Measurements from ENCODE around the gene BCL2L1.

BCL2L1 gene

DNA sequence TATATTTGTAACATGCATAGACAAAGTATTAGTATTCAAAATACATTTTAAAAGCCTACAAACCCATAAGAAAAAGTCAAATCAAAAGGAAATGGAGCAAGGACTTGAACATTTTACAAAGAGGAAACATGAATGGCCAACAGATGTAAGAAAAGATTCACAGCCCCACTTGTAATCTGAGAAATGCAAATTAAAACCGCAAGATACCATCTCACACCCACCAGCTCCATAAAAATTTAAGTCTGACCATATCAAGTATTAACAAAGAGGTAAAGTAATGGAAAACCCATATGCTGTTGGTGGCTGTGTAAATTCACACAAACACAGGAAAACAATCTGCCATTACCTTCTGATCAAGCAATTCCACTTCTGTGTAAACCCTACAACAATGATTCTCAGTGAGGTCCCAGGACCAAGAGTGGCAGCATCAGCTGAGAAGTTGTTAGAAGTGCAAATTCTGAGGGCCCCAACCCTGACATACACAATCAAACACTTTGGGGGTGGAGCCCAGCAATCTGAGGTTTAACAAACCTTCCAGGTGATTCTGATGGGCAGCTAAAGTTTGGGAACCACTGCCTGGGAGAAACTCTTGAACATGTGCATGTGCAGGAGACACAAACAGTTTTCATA, 30.9 kb downstream of the BCL2L1 start:
- DNase-seq (ENCODE audit: low spot score), result no peak

DNA sequence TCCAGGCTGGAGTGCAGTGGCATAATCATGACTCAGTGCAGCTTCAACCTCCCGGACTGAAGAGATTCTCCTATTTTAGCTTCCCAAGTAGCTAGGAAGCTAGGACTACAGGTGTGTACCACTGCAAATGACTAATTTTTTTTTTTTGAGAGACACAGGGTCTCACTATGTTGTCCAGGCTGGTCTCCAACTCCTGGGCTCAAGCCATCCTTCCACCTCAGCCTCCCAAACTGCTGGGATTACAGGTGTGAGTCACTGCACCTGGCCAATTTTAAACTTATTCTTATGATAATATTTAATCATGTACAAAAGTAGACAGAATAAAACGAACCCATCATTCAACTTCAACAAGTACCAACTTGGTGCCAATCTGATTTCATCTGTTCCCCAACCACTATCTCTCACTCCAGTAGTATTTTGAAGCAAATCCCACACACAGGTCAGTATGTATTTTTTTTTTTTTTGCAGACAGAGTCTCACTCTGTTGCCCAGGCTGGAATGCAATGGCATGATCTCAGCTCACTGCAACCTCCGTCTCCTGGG, 32.5 kb downstream of the BCL2L1 start:
- DNase-seq (ENCODE audit: low spot score), result no peak

DNA sequence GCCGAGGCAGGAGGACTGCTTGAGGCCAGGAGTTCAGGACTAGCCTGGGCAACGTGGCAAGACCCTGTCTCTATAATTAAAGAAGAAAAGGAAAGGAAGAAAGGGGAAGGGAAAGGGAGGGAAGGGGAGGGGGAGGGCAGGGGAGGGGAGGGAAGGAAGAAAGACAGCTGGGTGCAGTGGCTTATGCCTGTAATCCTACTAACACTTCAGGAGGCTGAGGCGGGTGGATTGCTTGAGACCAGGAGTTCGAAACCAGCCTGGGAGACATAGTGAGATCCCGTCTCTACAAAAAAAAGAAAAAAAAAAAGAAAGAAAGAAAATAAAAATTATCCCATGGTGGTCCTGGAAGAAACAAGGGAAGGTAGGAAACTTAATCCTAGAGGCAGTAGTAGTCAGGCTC, 33.5 kb downstream of the BCL2L1 start:
- DNase-seq (ENCODE audit: low spot score), result no peak

DNA sequence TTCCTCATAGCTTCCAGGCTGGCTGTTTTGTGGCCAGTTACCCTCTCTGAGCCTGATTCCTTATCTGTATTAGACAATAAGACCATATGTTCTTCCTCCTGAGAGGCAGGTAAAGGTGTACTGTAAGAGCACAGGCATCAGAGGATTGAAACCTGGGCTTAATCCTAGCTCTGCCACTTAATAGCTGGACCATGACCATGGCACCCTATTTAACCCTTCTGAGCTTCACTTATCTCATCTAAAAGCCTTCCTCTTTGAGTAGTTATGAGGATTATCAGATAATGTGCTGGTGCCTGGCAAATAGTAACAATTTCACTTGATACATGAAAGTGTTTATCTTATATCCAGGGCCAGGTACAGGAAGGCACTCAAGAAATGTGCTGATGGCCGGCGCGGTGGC, 34.9 kb downstream of the BCL2L1 start:
- no peak for DNase-seq (ENCODE audit: low spot score)

DNA sequence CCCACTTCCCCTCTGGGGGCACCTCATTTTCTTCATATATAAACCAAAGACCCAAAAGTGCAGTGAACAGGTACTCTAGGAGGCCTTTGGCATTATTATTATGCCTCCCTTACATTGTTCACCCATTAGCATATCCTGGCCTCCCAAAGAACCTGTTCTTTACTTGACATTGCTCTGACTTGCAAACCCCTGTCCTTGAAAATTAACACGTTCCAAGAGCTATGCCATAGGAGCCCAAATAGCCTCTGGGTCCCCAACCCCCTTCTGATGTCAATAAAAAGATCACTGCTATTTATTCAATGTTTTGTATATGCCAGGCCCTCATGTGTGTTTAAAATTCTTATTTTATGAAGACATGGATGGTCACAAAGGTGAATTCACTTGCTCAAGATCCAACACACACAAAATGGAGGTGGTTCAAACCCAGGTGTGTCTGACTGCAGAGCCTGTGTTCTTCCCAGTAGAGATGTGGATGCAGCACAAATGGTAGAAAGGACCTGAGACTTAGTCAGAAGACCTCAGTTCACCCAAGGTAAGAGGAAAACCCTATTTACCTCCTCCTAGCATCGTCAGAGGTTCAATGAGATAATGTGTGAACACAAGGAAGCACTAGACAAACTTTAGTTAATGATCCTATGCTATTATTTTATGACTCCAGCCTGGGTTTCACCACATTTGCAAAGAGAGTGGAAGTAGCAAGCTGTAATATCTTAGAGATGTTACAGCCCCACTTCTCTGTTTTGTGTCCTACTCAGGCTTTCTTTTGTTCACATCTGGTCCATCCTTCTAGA, 36.6 kb downstream of the BCL2L1 start:
- peak; percentile 57 for DNase-seq (ENCODE audit: low spot score)

DNA sequence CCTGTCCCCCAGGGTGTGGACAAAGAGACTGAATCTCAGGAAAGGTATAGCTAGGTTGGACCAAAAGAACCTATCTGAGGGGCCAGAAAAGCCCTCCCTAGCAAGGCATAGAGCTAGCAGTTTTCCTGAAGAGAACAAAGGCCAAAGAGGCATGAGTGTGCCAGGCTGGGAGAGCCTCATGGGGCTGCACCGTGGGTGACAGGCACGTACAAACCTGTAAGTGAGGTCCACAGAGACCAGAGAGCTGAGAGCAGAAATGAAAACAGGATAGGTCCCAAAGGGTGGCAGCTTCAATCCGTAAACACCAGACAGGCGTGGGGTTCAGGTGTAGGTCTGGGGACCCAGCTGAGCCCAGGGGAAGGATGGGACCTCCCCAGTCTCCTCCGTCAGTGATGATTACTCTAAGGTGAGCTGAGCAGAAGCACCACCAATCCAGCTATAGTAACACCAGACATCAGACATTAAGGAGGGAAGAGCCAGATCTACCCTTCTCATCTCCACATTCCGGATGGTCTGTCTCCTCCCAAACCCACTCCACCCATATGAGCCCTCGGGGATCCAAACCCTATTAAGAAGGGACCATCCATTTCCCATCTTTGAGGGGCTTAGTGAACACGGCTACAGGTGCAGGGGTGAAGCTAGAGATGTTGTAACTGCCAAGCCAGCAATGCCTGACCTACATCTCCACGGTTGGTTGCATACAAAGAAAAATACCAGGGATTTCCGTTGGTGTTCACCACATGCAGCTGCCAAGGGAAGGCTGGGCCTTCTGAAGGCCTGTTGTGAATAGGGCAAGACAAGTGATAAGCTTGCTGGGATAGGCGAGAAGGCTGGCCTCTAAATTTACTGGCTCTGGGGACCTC, 38.3 kb downstream of the BCL2L1 start:
- peak; percentile 81 for DNase-seq (ENCODE audit: low spot score)

DNA sequence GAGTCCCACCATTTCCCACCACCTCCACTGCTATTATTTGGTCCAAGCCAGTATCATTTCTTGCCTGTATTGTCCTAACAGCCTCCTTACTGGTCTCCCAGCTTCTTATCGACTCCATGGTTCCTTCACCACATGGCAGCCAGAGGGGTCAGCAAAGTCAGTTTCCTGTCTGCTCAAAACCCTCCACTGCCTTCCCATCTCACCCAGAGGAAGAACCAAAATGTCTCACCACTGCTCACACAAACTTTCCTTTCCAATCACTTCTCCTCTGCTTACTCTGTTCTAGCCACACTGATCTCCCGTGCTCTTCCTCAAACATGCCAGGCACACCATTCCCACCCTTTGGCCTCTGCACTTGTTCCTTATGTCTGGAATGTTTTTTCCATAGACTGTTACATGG, 39.7 kb downstream of the BCL2L1 start:
- DNase-seq (ENCODE audit: low spot score), result no peak

DNA sequence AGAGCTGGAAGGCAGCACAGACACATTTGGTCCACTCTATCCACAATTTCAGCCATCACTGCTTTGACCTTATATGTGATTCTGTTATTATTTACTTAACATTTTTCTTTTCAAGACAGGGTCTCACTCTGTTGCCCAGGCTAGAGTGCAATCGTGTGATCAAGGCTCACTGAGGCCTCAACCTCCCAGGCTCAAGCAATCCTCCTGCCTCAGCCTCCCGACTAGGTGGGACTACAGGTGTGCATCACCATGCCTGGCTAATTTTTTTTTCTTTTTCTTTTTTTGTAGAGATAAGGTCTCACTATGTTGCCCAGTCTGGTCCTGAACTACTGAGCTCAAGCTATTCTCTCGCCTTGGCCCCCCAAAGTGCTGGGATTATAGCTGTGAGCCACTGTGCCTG, 40.3 kb downstream of the BCL2L1 start:
- DNase-seq (ENCODE audit: low spot score), result no peak

DNA sequence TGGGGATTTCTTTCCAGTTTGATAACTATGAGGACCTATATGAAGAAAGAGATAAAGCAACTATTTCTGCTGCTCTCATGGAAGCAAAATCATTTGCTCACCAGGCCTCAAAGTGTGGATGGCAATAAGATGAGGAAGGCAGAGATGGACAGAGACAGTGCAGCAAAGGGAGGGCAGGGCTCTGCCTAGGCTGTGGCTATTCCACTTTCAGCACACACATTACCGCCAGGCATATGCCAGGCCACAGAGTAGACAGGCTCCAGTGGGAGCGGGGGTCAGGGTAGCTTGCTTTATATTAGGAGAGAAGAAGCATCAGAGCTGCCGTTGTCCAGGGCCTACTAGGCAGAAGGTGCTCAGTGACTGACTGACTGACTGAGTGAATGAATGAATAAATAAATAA, 40.9 kb downstream of the BCL2L1 start:
- no peak for DNase-seq (ENCODE audit: low spot score)

DNA sequence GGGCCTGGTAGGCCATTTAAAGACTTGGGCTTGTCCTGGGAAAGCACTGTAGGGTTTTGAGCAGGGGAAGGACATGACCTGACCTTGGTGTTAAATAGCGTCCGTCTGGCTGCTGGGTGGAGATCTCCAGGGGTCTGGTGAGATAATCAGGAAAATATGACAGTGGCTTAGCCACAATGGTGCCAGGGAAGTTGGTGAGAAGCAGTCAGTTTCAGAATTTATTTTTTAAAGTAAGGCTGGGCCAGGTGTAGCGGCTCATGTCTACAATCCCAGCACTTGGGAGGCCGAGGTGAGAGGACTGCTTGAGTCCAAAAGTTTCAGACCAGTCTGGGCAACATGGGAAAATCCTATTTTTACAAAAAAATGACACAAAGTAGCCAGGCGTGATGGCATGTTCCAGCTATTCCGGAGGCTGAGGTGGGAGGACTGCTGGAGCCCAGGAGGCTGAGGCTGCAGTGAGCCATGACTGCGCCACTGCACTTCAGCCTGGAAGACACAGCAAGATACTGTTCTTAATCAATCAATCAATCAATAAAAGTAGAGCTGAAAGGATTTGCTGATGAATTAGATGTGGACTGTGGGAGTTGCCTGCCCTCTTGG, 41.4 kb downstream of the BCL2L1 start:
- no peak for DNase-seq (ENCODE audit: low spot score)

DNA sequence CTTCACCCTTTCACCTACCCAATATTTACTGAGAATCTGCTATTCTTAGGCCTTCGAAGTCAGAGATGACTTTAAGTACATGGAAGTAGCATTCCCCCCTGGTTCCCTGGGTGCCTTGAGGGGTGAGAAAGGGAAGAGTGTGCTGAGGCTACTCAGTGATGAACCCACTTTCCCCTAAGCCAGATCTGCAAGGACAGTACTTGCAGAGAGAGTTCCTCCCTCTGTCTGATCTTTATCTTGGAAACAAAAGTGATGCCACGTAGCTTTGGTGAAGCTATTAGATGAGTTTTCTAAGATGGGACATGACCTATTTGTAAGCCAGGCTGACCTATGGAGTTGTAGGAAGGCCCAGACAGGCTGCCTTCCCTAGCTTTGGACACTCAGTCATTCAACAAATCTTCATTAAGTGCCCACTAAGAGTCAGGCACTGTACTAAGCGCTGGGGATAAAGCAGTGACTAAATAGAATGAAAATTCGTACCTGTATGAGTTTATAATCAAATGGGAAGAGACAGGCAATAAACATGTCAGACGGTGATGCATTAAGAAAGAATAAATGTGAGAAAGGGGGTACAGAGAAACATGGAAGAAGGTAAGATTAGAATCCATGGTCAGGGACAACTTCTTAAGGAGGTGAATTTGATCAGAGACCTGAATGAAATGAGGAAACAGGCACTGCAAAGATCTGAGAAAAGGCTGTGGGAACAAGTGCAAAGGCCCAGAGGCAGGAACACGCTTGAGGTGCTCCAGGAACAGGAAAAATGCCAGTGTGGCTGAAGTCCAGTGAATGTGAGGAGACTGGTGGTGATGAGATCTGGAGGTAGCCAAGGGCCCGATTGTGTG, 42.2 kb downstream of the BCL2L1 start:
- no peak for DNase-seq (ENCODE audit: low spot score)

DNA sequence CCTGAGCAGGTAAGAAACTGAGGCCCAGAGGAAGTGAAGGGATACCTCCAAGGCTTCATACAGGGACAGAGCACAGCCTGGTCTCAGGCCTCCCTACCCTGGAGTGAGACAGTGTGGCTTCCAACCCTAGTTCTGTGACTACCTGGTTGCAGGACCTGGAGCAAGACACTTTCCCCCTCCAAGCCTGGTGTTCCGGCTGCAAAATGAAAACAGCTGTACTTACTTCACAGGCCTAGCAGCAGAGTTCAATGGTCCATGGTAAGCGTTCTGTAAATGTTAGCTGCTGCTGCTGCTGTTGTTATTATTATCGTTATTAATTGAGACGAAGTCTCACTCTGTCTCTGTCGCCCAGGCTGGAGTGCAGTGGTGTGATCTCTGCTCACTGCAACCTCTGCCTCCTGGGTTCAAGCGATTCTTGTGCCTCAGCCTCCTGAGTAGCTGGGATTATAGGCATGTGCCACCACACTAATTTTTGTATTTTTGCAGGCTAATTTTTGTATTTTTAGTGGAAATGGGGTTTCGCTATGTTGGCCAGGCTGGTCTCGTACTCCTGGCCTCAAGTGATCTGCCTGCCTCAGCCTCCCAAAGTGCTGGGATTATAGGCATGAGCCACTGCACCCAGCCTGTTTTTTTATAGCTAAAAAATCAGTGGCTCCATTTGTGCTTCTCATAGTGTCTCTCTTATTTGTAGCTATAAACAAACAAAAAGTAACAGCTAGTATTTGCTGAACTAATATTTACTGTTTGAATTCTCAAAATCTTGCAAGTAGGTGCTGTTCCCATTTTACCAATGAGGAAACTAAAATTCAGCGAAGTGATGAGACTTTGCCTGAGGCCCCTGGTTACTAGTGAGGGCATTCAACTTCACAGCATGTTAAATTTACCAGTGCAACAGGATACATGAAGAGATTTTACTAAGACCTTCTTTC, 43.0 kb downstream of the BCL2L1 start:
- no peak for DNase-seq (ENCODE audit: low spot score)

DNA sequence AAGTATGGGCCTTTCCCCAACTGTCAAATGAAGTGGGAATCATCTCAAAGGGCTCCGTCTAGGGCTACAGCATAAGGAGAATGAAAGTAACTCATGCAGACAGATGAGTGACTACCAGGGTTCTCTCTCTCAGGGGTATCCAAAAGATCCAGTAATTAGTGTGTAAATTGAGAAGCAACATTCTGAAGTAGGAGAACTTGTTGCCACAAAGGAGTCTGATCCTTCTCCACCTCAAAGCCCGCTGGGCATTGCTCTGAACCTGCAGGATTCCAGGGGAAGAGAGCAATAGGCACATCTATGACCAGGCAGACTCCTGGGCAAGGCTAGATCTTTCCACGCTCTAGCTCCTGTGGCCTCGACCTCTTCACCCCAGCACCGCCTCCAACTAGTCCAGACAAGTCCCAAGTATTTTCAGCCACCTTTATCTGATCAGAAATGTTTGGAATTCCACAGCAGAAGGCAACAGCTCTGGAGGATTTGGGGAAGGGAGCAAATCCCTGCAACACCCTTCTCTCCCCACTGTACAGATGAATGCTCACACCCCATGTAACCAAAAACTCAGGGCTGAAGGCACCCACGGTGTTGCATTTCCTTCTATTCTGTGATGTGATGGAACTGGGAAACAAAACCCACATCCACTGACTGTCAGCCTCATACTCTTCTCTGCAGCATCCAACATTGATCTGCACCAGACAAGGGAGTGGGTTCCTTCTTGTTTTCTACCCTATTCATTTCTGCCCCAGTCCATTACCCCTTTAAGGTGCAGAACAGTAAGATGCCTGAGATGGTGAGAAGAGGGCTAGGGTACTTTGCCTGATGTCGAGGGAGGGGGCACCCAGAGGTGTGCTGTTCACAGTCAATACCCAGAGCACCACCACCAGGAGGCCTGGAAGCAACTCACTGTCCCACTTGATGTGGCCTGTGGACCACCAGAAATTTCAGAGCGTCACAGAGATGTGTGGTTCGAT, 44.0 kb downstream of the BCL2L1 start:
- DNase-seq (ENCODE audit: low spot score), result peak; percentile 79

DNA sequence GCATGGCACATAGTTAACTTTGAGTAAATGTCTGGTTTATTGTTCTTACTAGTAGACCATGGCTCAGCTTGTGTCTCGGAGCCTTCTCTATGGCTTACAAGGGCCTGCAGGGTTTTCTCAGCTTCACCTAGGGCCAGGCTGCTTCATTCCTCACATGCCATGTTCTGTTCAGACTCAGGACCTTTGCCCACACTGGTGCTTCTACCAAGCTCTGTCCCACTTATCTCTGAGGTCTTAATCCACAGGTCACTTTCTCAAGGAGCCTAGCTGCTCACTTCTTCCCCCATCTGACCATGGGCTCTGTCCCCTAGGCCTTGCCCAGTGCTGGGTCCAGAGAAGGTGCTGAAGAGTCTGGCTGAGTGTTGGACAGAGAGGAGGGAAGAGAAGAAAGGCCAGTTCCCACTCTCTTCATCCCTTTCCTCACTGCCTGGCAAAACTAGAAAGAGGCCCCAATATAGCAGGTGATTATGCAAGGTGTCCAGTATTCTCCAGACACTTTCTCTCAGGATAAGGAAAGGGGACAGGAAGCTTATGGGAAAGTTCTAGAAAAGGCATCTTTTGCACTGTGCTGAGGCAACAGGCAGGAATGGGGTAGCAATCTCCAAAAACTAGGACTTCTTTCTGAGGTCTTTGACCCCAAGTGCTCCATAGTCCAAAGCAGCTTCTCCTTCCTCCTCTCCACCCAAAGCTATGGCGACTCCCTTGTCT, 45.0 kb downstream of the BCL2L1 start:
- no peak for DNase-seq (ENCODE audit: low spot score)

DNA sequence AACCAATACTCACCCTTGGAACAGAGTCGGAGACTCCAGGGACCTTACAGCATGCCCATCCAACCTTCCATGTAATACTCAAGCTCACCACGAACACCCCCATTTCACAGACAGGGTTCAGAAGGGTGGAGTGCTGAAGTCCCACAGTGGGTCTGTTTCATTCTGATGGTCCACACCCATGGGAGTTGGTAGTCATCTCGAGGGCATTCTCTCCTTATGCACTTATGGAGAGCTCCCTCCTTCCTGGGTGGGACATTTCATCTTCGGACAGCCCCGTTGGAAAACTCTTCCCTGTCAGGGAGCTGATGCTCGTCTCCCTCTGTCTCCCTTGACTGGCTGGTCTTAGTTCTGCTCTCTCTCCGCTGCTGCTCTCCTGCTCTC, 46.1 kb downstream of the BCL2L1 start:
- no peak for DNase-seq (ENCODE audit: low spot score)

DNA sequence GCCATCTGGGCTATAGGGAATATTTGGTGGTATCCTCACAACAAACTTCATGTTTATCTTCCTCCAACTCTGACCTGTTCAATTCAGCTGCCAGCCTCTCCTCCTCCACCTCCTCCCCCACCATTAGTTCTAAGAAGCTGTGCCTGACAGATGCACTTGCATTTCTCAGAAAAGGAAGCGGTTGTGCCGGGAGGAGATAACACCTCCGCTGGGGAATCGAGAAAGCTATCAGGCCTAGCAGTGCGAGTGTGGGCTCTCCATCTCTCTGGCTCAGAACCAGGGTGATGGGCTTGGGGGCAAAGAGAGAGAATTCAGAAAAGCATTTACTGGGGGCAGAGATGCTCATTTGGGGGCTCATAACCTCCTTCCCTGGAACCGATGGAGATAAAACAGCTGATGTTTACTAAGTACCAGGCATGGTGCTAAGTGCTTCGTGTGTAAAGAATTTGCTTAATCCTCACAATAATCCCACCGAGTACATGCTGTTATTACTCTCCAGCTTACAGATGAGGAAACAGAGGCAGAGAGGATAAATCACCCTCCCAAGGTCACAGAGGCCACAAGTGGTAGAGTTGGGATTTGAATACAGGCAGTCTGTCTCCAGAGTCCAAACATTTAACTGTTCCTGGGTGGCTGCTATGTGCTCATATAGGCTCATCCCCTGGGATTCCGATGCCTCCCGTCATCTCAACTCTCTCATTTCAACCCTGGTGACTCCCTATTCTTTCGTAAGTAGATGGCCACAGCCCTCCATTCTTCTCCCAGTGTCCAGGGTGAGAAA, 46.6 kb downstream of the BCL2L1 start:
- no peak for DNase-seq (ENCODE audit: low spot score)
